ENCODE measurements around the gene PPP1R17.

The PPP1R17 gene

DNA sequence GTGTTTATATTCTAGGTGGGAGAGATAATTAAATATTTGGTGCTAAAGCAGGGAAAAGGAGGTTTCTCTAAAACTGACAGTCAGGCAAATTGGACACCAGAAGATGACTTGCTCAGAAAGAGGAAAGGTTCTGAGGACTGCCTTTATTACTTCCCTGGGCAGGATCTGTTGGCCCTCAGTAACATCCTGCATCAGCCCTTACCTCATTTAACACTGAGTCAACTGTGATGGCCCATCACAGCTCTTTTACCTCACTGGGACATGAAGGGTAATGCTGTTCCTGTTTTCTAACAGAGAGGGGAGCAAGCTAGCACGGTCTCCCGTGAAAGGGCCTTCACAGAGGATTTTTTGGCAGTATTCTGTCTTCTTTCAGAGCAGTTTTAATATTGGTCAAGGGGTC is 12.0 kb downstream of the PPP1R17 start:
- TF ChIP-seq, protein P1, sequence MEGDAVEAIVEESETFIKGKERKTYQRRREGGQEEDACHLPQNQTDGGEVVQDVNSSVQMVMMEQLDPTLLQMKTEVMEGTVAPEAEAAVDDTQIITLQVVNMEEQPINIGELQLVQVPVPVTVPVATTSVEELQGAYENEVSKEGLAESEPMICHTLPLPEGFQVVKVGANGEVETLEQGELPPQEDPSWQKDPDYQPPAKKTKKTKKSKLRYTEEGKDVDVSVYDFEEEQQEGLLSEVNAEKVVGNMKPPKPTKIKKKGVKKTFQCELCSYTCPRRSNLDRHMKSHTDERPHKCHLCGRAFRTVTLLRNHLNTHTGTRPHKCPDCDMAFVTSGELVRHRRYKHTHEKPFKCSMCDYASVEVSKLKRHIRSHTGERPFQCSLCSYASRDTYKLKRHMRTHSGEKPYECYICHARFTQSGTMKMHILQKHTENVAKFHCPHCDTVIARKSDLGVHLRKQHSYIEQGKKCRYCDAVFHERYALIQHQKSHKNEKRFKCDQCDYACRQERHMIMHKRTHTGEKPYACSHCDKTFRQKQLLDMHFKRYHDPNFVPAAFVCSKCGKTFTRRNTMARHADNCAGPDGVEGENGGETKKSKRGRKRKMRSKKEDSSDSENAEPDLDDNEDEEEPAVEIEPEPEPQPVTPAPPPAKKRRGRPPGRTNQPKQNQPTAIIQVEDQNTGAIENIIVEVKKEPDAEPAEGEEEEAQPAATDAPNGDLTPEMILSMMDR (IDR thresholded peaks at IDR 0.05; ENCODE audit: insufficient read depth, missing control alignments) = no peak
- FAIRE-seq (no peak), DNase-seq (ENCODE audit: insufficient read length, low spot score) (no peak)

DNA sequence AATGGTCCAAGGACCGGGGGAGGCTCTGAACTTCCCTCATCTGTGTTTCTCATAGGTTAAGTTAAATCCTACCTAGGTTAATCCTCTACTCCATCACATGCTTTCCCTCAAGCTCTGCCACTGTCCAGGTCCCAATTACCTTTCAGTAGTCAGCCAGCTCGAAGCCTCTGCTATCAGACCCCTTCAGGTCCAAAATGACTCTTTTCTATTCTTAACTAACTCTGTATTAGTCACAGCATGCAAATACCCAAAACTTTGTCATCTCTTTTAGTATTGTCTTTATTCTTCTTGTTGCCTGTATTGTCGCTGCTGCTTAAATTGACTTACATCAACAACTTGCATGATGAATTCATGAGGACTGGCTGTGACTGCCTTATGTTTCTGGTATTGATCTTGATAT is 15.3 kb downstream of the PPP1R17 start:
- TF ChIP-seq, protein P1 (IDR thresholded peaks at IDR 0.05; ENCODE audit: insufficient read depth, missing control alignments) = no peak
- no peak for FAIRE-seq
- no peak for DNase-seq (ENCODE audit: insufficient read length, low spot score)

DNA sequence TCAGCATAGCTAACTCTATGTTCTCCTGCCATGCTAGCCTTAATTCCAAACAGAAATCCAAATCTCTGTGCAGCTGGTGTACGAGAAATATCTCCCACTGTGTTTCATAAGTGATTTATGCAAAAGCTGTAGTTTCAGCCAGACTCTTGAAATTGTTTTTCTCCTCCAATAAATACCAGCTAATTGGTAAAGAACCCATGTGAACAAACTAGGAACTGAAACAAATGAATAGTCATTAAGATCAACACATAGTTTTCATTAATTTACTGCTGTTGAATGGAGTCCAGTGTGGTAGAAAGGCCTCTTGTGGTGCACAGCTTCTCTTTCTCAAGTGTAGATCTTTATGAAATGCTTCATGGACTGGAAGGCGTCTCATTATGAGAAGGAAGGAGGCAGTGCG is 18.4 kb downstream of the PPP1R17 start:
- TF ChIP-seq, protein P1 (IDR thresholded peaks at IDR 0.05; ENCODE audit: insufficient read depth, missing control alignments) = no peak
- DNase-seq (ENCODE audit: insufficient read length, low spot score) (no peak), FAIRE-seq (no peak)

DNA sequence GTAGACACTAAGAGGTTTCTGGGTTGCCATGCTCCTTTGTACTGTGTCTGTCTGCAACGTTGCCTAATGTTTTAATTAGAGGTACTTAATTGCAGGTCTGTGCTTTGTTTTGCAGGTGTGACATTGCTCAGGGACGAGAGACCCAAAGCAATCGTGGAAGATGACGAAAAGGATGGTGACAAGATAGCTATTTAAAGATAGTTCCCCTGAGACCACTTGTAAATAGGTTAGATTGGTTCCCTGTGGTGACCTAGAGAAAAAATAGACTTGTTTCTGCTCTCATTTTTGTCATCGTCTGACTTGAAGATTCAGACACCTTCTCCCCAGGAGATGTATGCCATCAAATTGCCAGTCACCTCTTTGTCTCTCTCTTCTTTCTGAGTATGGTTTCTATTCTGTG is 20.1 kb downstream of the PPP1R17 start:
- FAIRE-seq (no peak), DNase-seq (ENCODE audit: insufficient read length, low spot score) (no peak)
- TF ChIP-seq, protein P1 (IDR thresholded peaks at IDR 0.05; ENCODE audit: insufficient read depth, missing control alignments) = no peak

DNA sequence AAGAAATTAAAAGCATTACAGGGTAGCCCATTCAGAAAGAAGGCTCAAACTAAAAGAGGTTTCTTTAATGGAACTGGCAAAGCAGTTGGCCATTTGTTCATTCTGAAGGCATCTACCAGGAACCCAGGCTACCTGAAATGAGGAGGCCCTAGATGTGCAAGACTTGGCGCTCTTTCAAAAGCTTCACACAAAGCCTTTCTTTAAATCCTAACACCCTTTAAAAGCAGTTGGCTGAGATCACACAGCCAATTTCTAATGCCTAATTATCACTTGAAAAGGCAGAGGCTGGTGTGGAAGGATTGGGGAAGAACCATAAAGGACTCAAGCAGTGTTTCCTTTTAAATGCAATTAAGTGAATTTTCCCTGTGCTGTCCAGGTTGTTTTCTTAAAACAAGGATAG is 23.2 kb downstream of the PPP1R17 start:
- DNase-seq (ENCODE audit: insufficient read length, low spot score) = no peak
- TF ChIP-seq, protein P1 (IDR thresholded peaks at IDR 0.05; ENCODE audit: insufficient read depth, missing control alignments) = no peak
- FAIRE-seq = no peak

DNA sequence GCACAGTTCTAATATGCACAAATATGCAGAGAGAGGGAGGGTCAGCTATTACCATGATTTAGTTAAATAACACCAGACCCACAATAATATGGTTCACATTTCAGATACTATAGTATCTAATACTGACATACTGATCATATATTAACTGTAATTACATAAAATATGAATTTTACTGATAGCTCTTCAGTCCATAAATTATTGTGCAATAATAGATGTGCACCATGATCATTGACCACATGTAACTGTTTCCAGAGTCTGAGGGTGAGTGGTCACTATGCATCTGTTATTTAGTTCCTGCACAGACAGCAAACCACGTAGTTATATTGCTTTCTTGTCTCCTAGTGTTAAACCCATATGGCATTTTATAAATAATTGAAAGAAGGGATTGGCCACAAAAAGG is 29.3 kb downstream of the PPP1R17 start:
- TF ChIP-seq, protein P1 (IDR thresholded peaks at IDR 0.05; ENCODE audit: insufficient read depth, missing control alignments) = no peak
- FAIRE-seq (no peak), DNase-seq (ENCODE audit: insufficient read length, low spot score) (no peak)

DNA sequence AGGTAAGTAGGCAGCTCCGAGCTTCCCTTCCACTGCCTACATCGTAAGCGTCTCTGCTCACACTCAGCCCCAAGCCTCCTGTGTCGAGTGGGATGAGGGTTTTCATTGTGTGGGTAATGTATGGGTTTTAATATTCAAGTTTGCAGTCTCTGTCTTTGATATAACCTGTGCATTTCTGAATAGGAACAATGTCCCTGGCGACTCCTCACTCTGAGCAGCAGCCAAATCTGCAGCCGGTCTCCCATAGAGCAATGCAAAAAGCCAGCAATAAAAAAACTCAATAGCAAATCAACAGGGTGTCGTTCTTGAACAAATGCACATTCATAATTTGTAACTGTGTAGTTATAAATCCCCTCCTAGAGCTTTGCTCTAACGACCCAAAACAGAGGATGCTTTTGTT is 33.4 kb downstream of the PPP1R17 start:
- TF ChIP-seq, protein P1 (IDR thresholded peaks at IDR 0.05; ENCODE audit: insufficient read depth, missing control alignments) = no peak
- DNase-seq (ENCODE audit: insufficient read length, low spot score) (no peak), FAIRE-seq (no peak)

Measured in D721Med (cell line).